Mesenchymal stem cell (in vitro differentiated cells and primary cell): ENCODE measurements around the gene ZEB2.

Experiments used
- DNase-seq: peaks from one replicate; pipeline ENCODE4 v3.0.0-alpha.2; 2013
- H2AFZ ChIP-seq: one replicate; pipeline ENCODE4 v1.6.1; 2013; ENCODE audit warnings: low read depth, mild to moderate bottlenecking, control low read depth, inconsistent platforms, low read length, moderate library complexity
- H2AK5ac ChIP-seq: 2 replicates; pipeline ENCODE4 v1.6.1; 2013; ENCODE audit warnings: low read length, moderate library complexity, mild to moderate bottlenecking, inconsistent platforms; ENCODE audit not compliant: severe bottlenecking
- H2BK120ac ChIP-seq: one replicate; pipeline ENCODE4 v1.6.1; 2013; ENCODE audit warnings: low read depth, mild to moderate bottlenecking, inconsistent platforms, low read length, moderate library complexity
- H2BK12ac ChIP-seq, 2 experiments: one replicate each; pipeline ENCODE4 v1.6.1; 2013; ENCODE audit warnings: inconsistent platforms in 2 of 2, low read length in 2 of 2, mild to moderate bottlenecking in 2 of 2, moderate library complexity in 2 of 2, control low read depth in 1 of 2
- H2BK15ac ChIP-seq: one replicate; pipeline ENCODE4 v1.6.1; 2013; ENCODE audit warnings: mild to moderate bottlenecking, low read depth, inconsistent platforms; ENCODE audit not compliant: poor library complexity, severe bottlenecking
- H2BK5ac ChIP-seq: 2 replicates; pipeline ENCODE4 v1.6.1; 2013; ENCODE audit warnings: low read depth, mild to moderate bottlenecking, low read length, control low read depth, inconsistent platforms; ENCODE audit not compliant: poor library complexity, severe bottlenecking
- H3K14ac ChIP-seq, 2 experiments: one replicate each; pipeline ENCODE4 v1.6.1; 2013; ENCODE audit warnings: inconsistent platforms in 2 of 2, low read length in 2 of 2, control low read depth in 1 of 2, mild to moderate bottlenecking in 1 of 2, moderate library complexity in 1 of 2
- H3K18ac ChIP-seq, 2 experiments: one replicate each; pipeline ENCODE4 v1.6.1; 2013; ENCODE audit warnings: inconsistent platforms in 2 of 2, low read length in 2 of 2, control low read depth in 1 of 2, low read depth in 1 of 2, mild to moderate bottlenecking in 1 of 2
- H3K23ac ChIP-seq, 2 experiments: one replicate each; pipeline ENCODE4 v1.6.1; 2013; ENCODE audit warnings: inconsistent platforms in 2 of 2, low read length in 2 of 2, mild to moderate bottlenecking in 2 of 2, moderate library complexity in 2 of 2, control low read depth in 1 of 2
- H3K27ac ChIP-seq: 2 replicates; pipeline ENCODE4 v1.5.1; 2013; ENCODE audit warnings: mild to moderate bottlenecking, moderate library complexity, low read length, control low read depth, inconsistent platforms; ENCODE audit not compliant: poor library complexity, severe bottlenecking
- H3K27me3 ChIP-seq, 2 experiments: 2 replicates each; pipeline versions ENCODE4 v1.6.1 to v1.7.0; 2013; ENCODE audit warnings: low read length in 2 of 2, mild to moderate bottlenecking in 2 of 2, moderate library complexity in 2 of 2, control low read depth in 1 of 2, inconsistent platforms in 1 of 2; ENCODE audit not compliant: control insufficient read depth in 1 of 2, insufficient read depth in 1 of 2
- H3K36me3 ChIP-seq, 2 experiments: 2 replicates each; pipeline versions ENCODE4 v1.6.1 to v1.7.0; 2013; ENCODE audit warnings: low read length in 2 of 2, control low read depth in 1 of 2, inconsistent platforms in 1 of 2, low read depth in 1 of 2, mild to moderate bottlenecking in 1 of 2; ENCODE audit not compliant: insufficient read depth in 2 of 2, control insufficient read depth in 1 of 2
- H3K4ac ChIP-seq, 2 experiments: one replicate each; pipeline ENCODE4 v1.6.1; 2013; ENCODE audit warnings: inconsistent platforms in 2 of 2, low read length in 2 of 2, mild to moderate bottlenecking in 2 of 2, moderate library complexity in 2 of 2, control low read depth in 1 of 2, low read depth in 1 of 2
- H3K4me1 ChIP-seq: 2 replicates; pipeline ENCODE4 v1.6.1; 2013; ENCODE audit warnings: low read depth, low read length, control low read depth; ENCODE audit not compliant: control insufficient read depth, insufficient read depth
- H3K4me2 ChIP-seq: 2 replicates; pipeline ENCODE4 v1.6.1; 2013; ENCODE audit warnings: low read length, mild to moderate bottlenecking, inconsistent platforms; ENCODE audit not compliant: poor library complexity, severe bottlenecking
- H3K4me3 ChIP-seq, 2 experiments: 2 replicates each; pipeline versions ENCODE4 v1.5.1 to v1.7.0; 2013; ENCODE audit warnings: low read length in 2 of 2, mild to moderate bottlenecking in 2 of 2, control low read depth in 1 of 2, low read depth in 1 of 2; ENCODE audit not compliant: insufficient read depth in 1 of 2
- H3K79me1 ChIP-seq: replicated peaks from 2 replicates; pipeline ENCODE4 v1.6.1; 2013; ENCODE audit warnings: mild to moderate bottlenecking, control low read depth, low read length, inconsistent platforms; ENCODE audit not compliant: poor library complexity, severe bottlenecking
- H3K9ac ChIP-seq: 2 replicates; pipeline ENCODE4 v1.7.0; 2013; ENCODE audit warnings: mild to moderate bottlenecking, low read length, moderate library complexity
- H3K9me3 ChIP-seq: 2 replicates; pipeline ENCODE4 v1.7.0; 2013; ENCODE audit warnings: mild to moderate bottlenecking, low read length; ENCODE audit not compliant: control insufficient read depth
- H4K8ac ChIP-seq: one replicate; pipeline ENCODE4 v1.6.1; 2013; ENCODE audit warnings: inconsistent platforms, mild to moderate bottlenecking, low read length, moderate library complexity
- H4K91ac ChIP-seq: one replicate; pipeline ENCODE4 v1.6.1; 2013; ENCODE audit warnings: mild to moderate bottlenecking, low read length, inconsistent platforms
- WGBS: methylation state at CpG from one replicate; pipeline ENCODE4 v1.1.7; 2013; ENCODE audit warnings: mixed read lengths; 5-methylcytosine and 5-hydroxymethylcytosine counted together

The ZEB2 gene

DNA sequence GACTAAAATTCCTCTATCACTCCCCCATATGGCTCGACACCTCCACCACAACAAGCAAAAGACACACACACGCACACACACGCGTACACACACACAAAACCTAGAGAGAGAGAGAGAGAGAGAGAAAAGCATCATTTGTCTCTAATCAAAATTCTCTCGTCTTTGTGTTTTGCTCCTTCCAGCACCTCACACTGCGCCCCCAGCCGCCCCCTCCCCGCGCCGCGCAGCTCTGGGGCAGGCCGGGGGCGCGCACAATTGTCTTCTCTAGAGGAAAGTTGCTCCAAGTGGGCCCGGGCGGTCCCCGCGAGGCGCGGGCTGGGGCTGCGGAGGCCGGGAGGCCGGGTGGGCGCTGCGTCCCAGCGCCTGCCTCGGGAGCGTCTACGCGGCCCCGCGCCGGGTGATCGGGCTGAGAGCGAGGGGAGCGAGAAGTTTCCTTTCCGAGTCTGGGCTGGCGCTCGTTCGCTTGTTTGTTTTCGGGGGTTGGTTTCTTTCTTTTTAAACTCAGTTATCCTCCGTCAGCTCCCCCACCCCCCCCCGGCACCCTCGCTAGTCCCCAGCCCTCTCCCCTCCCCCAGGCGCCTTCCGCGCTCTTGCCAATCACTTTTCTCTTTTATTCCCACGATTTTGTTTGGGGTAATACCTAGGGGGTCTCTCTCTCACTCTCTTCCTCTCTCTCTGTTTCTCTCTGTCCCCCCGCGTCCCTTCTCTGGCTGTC is 4.1 kb downstream of the ZEB2 start:
- Histone ChIP-seq H3K18ac (peak overlapping the region; percentile 93 to 95), H2AFZ (no peak overlapping the region), H3K4me1 (peaks cover 11% of the 10 kb centered on the region), H2AK5ac (peak overlapping the region; percentile 35), H3K14ac (peak overlapping the region in 1 of 2 experiments; percentile 87), H3K4me2 (peak overlapping the region; percentile 83), H3K4ac (peak overlapping the region; percentile 96 to 98), H3K9ac (peak overlapping the region; percentile 98), H2BK120ac (peak overlapping the region; percentile 99), H3K4me3 (peak overlapping the region; percentile 87 to 88), H2BK5ac (peak overlapping the region; percentile 96), H3K27me3 (no peaks in the 10 kb centered on the region), H4K8ac (peak overlapping the region; percentile 86), H4K91ac (peak overlapping the region; percentile 96), H2BK15ac (no peak overlapping the region), H3K36me3 (peaks cover 0 to 6% of the 10 kb centered on the region in 2 experiments), H3K79me1 (no peaks in the 10 kb centered on the region), H3K9me3 (no peaks in the 10 kb centered on the region), H3K23ac (peak overlapping the region in 1 of 2 experiments; percentile 84), H2BK12ac (peak overlapping the region in 1 of 2 experiments; percentile 55), H3K27ac (peak overlapping the region; percentile 86)
- DNase-seq: peak; percentile 64
- WGBS: 0% methylated on average over 34 of the region's 50 CpGs

DNA sequence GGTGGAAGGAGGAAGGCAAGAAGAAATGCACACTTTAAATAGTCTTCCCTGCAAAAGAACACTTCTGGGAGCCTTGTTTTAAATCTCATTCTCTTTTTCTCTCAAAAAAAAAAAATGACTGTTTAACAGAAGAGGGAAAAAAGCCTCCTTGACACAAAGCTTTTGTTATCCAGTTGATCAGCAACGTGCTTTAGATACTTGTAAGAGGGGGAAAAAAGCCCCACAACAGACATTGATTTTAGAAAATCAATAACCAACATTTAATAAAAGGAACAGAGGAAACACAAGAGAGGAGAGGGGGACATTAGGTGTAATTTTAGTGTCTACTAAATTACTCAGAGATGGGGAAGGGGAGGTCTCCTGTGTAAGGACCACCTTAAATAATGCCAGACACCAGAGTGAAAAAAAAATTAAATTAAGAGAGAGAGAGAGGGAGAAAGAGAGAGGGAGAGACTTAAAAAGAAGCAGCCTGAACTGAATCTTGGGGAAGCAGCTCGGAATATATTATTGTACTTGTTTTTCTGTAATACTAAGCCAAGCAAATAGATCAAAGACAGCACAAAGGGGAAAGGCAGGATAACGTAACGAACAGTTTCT is 4.7 kb downstream of the ZEB2 start:
- Histone ChIP-seq H3K4me2 (peak overlapping the region; percentile 83), H3K27me3 (no peaks in the 10 kb centered on the region), H3K36me3 (peaks cover 0 to 6% of the 10 kb centered on the region in 2 experiments), H3K23ac (peak overlapping the region in 1 of 2 experiments; percentile 84), H3K79me1 (no peaks in the 10 kb centered on the region), H2AK5ac (peak overlapping the region; percentile 83), H2BK120ac (peak overlapping the region; percentile 92), H3K9ac (peak overlapping the region; percentile 98), H3K27ac (peak overlapping the region; percentile 75), H3K4me1 (peaks cover 14% of the 10 kb centered on the region), H3K9me3 (no peaks in the 10 kb centered on the region), H2BK15ac (no peak overlapping the region), H3K4me3 (peak overlapping the region; percentile 87 to 88), H4K8ac (peak overlapping the region; percentile 94), H2AFZ (no peak overlapping the region), H2BK12ac (peak overlapping the region; percentile 61 to 79), H3K14ac (peak overlapping the region in 1 of 2 experiments; percentile 61), H4K91ac (peak overlapping the region; percentile 98), H3K4ac (peak overlapping the region; percentile 89 to 98), H3K18ac (peak overlapping the region; percentile 93 to 98), H2BK5ac (peak overlapping the region; percentile 91)
- DNase-seq: no peak
- WGBS: 0% methylated on average over 2 of the region's 4 CpGs

DNA sequence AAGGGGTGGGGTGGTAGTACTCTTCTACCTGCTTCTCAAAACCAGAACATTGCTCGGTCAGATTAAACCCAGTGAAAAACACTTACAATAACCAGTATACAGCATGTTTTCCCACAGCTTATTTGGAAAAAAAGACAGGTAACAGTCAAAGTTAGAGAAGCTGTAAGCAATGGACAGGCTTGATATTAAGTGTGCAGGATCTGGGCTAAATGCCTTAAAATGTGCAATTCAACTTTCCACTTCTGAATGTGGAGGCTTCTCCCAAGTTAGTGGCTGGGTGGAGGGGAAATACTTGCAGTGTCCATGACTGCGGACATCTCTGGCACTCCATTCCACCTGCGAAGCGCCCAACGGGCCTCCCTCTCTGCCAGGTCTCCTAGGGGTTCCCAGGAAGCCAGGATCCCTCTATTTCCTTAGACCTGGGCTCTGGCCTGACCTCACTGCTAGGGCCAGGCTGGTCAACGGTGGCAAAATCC is 5.3 kb downstream of the ZEB2 start:
- Histone ChIP-seq H3K4me1 (peaks cover 15% of the 10 kb centered on the region), H3K14ac (peak overlapping the region in 1 of 2 experiments; percentile 61), H2BK15ac (peak overlapping the region; percentile 46), H2BK120ac (peak overlapping the region; percentile 66), H3K36me3 (peaks cover 0 to 6% of the 10 kb centered on the region in 2 experiments), H4K8ac (peak overlapping the region; percentile 94), H3K4me2 (peak overlapping the region; percentile 67), H2AK5ac (peak overlapping the region; percentile 83), H2BK12ac (peak overlapping the region; percentile 61 to 79), H3K4ac (peak overlapping the region; percentile 65 to 89), H3K79me1 (no peaks in the 10 kb centered on the region), H3K27me3 (no peaks in the 10 kb centered on the region), H3K9ac (peak overlapping the region; percentile 98), H3K27ac (peak overlapping the region; percentile 75), H4K91ac (peak overlapping the region; percentile 98), H3K23ac (no peak overlapping the region), H3K4me3 (peak overlapping the region; percentile 41 to 87), H3K9me3 (no peaks in the 10 kb centered on the region), H3K18ac (peak overlapping the region; percentile 90 to 98), H2BK5ac (no peak overlapping the region), H2AFZ (no peak overlapping the region)
- DNase-seq: no peak
- 20% methylated on average over 4 of the region's 6 CpGs for WGBS
